ENCODE data around the gene GBP1.
"Not testable (repeated sequence)": the region's sequence is repeated elsewhere in the genome, so short reads cannot be mapped to it uniquely, and the experiment has no call there.

The GBP1 gene

GRCh38 chr1:89018318-89018717 is 46.7 kb downstream of the GBP1 start:
- not testable (repeated sequence) for DNase-seq (ENCODE audit: low read depth in 3 of 3, low spot score in 1 of 3)

GRCh38 chr1:89008511-89008910 is 56.5 kb downstream of the GBP1 start:
- DNase-seq (ENCODE audit: low read depth in 3 of 3, low spot score in 1 of 3): no peak

GRCh38 chr1:89005286-89006151 is 59.5 kb downstream of the GBP1 start:
- DNase-seq (ENCODE audit: low read depth in 3 of 3, low spot score in 1 of 3): no peak

Measured in stimulated activated CD4-positive, alpha-beta T cell treated with anti-CD3 and anti-CD28 coated beads, TNF-alpha, amount 100 ng/mL, for 1 hour (primary cell).